ENCODE data around the gene KATNAL1.

KATNAL1 gene

DNA sequence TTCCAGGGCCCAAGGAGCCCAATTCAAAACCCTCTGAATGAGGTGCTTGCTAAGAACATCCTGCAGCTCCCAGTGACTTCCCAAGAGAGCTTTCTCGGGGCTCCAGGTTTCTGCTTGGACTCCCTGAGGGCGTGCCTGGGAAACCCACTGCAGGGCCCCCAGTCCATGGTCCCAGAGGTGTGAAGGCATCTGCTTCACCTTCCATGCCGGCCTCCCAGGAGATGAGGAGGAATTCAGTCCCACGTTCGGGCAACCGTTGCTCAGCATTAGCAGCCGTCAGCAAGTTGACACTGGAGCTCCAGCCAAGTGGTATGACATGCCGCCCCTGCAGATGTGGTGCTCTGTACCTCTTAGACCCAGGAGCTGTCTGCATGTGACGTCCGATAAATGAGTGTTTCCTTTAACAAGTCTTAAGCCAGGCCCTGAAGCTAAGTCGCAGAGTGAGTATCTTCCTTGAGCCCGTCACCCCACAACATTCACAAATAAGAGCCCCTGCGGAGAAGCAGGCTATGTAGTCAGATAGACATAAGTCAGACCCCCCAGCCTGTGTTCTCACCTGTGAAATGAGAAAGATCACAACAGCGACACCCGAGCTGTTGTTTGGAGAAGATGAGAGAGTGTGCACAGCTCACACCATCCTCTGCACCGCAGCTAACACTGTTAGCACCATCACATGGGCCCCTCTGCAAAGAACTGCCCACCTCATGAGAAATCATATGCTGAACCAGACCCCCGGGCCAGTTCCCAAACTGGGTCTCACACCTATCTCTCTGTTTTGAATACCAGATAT, 150.3 kb downstream of the KATNAL1 start:
- Histone ChIP-seq H3K4me1 (ENCODE audit: control insufficient read depth, insufficient read depth, low read length) (peaks cover 14% of the 10 kb centered on the region), H3K9me3 (ENCODE audit: control insufficient read depth, low read length) (no peaks in the 10 kb centered on the region), H3K4me3 (ENCODE audit: low read length) (no peak overlapping the region)

GRCh38 chr13:30156270-30156669, 151.1 kb downstream of the KATNAL1 start:
- H3K4me1 ChIP-seq (ENCODE audit: control insufficient read depth, insufficient read depth, low read length) = peaks cover 14% of the 10 kb centered on the region
- peaks cover 37% of the 10 kb centered on the region for H3K27me3 ChIP-seq (replicated peaks; ENCODE audit: control insufficient read depth, insufficient read depth, low read length)
- H3K36me3 ChIP-seq (ENCODE audit: control insufficient read depth, insufficient read depth, low read length, severe bottlenecking) = no peaks in the 10 kb centered on the region
- DNase-seq (ENCODE audit: low read depth) = no peak
- no peaks in the 10 kb centered on the region for H3K9me3 ChIP-seq (ENCODE audit: control insufficient read depth, low read length)
- no peak overlapping the region for H3K9ac ChIP-seq (ENCODE audit: low read length)
- no peak overlapping the region for H3K4me3 ChIP-seq (ENCODE audit: low read length)

More for the DNA sequence above, 150.3 kb downstream of the KATNAL1 start:
- no peak for DNase-seq (ENCODE audit: low read depth)
- Histone ChIP-seq H3K9ac (ENCODE audit: low read length) (no peak overlapping the region), H3K27me3 (replicated peaks; ENCODE audit: control insufficient read depth, insufficient read depth, low read length) (peaks cover 36% of the 10 kb centered on the region), H3K36me3 (ENCODE audit: control insufficient read depth, insufficient read depth, low read length, severe bottlenecking) (no peaks in the 10 kb centered on the region)

- no peak overlapping the region for H3K4me3 ChIP-seq (ENCODE audit: low read length)
- DNase-seq (ENCODE audit: low read depth) = no peak
- no peak overlapping the region for H3K9ac ChIP-seq (ENCODE audit: low read length)
Measured at GRCh38 chr13:30154931-30155330, 152.4 kb downstream of the KATNAL1 start.

DNA sequence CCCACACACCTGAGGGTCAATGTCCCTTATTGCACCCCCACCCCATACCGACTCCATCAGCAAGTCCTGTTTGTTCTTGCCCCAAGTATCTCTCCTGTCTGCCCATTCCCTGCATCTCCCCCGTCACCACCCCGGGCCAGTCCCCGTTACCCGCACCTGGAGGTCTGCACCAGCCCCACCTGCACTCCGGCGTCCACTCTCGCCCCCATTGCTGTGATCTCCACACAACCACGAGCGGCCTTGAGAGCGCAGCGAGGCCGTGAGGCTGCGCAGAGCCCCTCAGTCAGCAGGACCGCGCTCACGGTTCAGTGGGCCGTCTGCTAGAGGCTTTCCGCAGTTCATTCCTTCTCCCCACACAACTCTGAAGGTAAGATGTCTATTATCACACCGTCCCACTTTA, 152.8 kb downstream of the KATNAL1 start:
- Histone ChIP-seq H3K4me3 (ENCODE audit: low read length) (no peak overlapping the region), H3K4me1 (ENCODE audit: control insufficient read depth, insufficient read depth, low read length) (peaks cover 11% of the 10 kb centered on the region), H3K9ac (ENCODE audit: low read length) (no peak overlapping the region), H3K36me3 (ENCODE audit: control insufficient read depth, insufficient read depth, low read length, severe bottlenecking) (no peaks in the 10 kb centered on the region), H3K9me3 (ENCODE audit: control insufficient read depth, low read length) (no peaks in the 10 kb centered on the region), H3K27me3 (replicated peaks; ENCODE audit: control insufficient read depth, insufficient read depth, low read length) (peaks cover 40% of the 10 kb centered on the region)
- DNase-seq (ENCODE audit: low read depth) = no peak

More at GRCh38 chr13:30154931-30155330, 152.4 kb downstream of the KATNAL1 start:
- Histone ChIP-seq H3K36me3 (ENCODE audit: control insufficient read depth, insufficient read depth, low read length, severe bottlenecking) (no peaks in the 10 kb centered on the region), H3K4me1 (ENCODE audit: control insufficient read depth, insufficient read depth, low read length) (peaks cover 14% of the 10 kb centered on the region), H3K27me3 (replicated peaks; ENCODE audit: control insufficient read depth, insufficient read depth, low read length) (peaks cover 40% of the 10 kb centered on the region), H3K9me3 (ENCODE audit: control insufficient read depth, low read length) (no peaks in the 10 kb centered on the region)

DNA sequence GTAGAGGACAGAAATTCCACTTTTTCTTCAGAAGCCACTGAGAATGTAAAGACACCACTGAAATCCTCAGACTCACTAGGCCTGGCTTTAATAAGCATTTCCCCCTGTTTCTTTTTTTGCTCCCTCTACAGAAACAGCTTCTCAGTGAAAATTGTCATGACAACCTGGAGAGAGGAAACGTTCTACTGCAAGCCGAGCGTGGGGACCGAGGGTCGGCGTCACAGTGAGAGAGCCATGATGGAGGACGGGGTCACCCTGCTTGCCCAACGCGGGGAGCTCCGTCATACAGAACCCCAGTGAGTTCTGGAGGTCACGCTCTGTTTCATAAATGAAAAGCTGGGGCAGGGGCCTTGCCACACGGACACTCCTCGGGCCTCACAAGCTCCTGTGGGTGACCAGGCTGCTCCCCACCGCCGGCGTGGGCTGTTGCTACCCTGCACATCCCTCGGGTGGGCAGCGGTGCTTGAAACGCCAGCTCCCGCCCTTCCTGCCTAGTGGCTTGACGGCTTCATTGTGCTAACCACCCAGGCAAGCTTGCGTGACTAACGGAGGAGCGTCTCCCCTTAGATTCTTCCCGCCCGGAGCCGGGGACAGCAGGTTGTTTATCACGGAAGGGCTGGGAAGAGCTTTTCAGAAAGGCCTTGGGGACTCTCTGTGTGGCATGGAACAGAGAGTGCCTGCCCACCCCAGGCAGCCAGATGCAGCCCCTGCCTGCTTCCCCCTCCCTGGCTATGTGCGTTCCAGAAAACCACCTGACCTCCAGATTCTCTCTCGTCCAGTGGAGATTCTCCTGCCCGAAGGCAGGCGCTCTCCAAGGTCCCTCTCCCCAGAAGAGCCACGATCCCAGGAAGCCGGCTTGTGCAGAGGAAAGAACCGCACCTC, 153.6 kb downstream of the KATNAL1 start:
- Histone ChIP-seq H3K9me3 (ENCODE audit: control insufficient read depth, low read length) (no peaks in the 10 kb centered on the region), H3K4me1 (ENCODE audit: control insufficient read depth, insufficient read depth, low read length) (peaks cover 7% of the 10 kb centered on the region), H3K36me3 (ENCODE audit: control insufficient read depth, insufficient read depth, low read length, severe bottlenecking) (no peaks in the 10 kb centered on the region), H3K4me3 (ENCODE audit: low read length) (no peak overlapping the region), H3K27me3 (replicated peaks; ENCODE audit: control insufficient read depth, insufficient read depth, low read length) (peaks cover 40% of the 10 kb centered on the region), H3K9ac (ENCODE audit: low read length) (no peak overlapping the region)
- peak; percentile 49 for DNase-seq (ENCODE audit: low read depth)

Data from adipocyte (in vitro differentiated cells).